Measurements from ENCODE around the gene NSDHL. TPM values are rescaled to one million over a fixed set of nuclear protein-coding genes. Genes with fewer than 3 reads are reported as not detected.

Gene NSDHL
- total and polyA plus RNA-seq, 8 donors, result 15.0 to 42.5 (median 18.3) TPM

GRCh38 chrX:152896450-152896849 is 65.6 kb downstream of the NSDHL start:
- Histone ChIP-seq H3K27me3 (peaks cover 0 to 26% of the 10 kb centered on the region in 2 donors), H3K27ac (no peak overlapping the region), H3K4me3 (no peak overlapping the region), H3K9me3 (no peaks in the 10 kb centered on the region), H3K36me3 (no peaks in the 10 kb centered on the region), H3K4me1 (no peaks in the 10 kb centered on the region)
- TF ChIP-seq, protein P1, sequence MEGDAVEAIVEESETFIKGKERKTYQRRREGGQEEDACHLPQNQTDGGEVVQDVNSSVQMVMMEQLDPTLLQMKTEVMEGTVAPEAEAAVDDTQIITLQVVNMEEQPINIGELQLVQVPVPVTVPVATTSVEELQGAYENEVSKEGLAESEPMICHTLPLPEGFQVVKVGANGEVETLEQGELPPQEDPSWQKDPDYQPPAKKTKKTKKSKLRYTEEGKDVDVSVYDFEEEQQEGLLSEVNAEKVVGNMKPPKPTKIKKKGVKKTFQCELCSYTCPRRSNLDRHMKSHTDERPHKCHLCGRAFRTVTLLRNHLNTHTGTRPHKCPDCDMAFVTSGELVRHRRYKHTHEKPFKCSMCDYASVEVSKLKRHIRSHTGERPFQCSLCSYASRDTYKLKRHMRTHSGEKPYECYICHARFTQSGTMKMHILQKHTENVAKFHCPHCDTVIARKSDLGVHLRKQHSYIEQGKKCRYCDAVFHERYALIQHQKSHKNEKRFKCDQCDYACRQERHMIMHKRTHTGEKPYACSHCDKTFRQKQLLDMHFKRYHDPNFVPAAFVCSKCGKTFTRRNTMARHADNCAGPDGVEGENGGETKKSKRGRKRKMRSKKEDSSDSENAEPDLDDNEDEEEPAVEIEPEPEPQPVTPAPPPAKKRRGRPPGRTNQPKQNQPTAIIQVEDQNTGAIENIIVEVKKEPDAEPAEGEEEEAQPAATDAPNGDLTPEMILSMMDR (IDR thresholded peaks at IDR 0.05), result no peak
- ATAC-seq, result no peak
- intact Hi-C loops (cut with DNase I), result no loop called here
- DNase-seq, result no peak

DNA sequence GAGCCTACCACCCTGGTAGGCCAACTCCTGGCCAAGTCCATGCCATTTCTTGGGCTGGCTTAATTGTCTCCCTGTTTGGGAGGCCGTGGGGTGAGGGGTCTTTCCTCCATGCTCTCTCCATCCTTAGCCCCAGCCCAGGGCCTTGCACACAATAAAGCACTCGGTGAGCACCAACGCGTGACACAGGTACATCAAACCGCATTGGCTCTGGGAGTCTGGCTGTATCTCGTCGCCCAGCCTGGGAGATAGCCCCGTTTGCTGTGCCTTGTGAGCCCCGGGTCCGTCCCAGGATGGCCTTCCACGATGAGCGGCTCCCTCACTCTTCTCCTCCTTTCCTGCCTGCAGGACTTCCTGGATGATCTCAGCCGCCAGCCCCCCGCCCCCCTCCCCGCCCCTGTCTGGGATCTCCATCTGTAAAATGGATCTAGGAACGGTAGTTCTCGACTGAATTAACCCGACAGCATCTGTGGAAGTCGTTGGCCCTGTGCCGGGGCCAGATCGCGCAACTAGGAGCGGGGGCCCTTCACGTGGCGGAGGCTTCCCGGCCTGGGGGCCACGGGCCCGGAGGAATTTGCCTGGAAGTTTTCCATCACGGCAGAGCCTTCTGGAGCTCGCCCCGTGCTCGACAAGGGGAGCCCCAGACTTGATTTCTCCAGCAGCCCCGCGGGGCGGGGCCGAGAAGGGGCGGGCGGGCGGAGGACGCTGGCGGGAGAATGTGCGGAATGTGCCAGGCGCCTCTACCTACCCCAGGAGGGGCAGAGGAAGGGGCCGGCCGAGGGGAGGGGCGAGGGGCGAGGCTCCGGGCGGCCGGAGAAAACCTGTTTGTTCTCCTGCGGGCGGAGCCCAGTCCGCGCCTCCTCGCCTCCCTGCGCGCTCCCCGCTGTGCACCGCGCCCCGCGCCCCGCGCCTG is 66.6 kb downstream of the NSDHL start, which contains the start of gene ZNF185:
ZNF185 (plus strand) TSS at position 846 of the 910 bp plus-strand sequence. CDS start 16,423 bp downstream, outside the sequence.
- no peaks in the 10 kb centered on the region for H3K9me3 ChIP-seq
- no peak within 1 kb of the TSS for H3K27ac ChIP-seq
- DNase-seq, result peak in 3 of 4 donors; percentile 58 to 82 (median 66)
- TF ChIP-seq, protein P1 (IDR thresholded peaks at IDR 0.05), result no peak
- H3K27me3 ChIP-seq, result peaks cover 0 to 26% of the 10 kb centered on the region in 2 donors
- H3K4me1 ChIP-seq, result no peaks in the 10 kb centered on the region
- intact Hi-C loops (cut with DNase I), result no loop called here
- peak; percentile 88 for ATAC-seq
- no peaks in the 10 kb centered on the region for H3K36me3 ChIP-seq
- no peak within 1 kb of the TSS for H3K4me3 ChIP-seq

GRCh38 chrX:152898442-152898841 is 67.6 kb downstream of the NSDHL start:
- Histone ChIP-seq H3K9me3 (no peaks in the 10 kb centered on the region), H3K27me3 (peaks cover 0 to 26% of the 10 kb centered on the region in 2 donors), H3K27ac (no peak overlapping the region), H3K4me3 (no peak overlapping the region), H3K36me3 (no peaks in the 10 kb centered on the region), H3K4me1 (no peaks in the 10 kb centered on the region)
- TF ChIP-seq, protein P1 (IDR thresholded peaks at IDR 0.05), result no peak
- intact Hi-C loops (cut with DNase I), result no loop called here
- no peak for DNase-seq
- no peak for ATAC-seq

- H3K36me3 ChIP-seq, result no peaks in the 10 kb centered on the region
- no peak overlapping the region for H3K27ac ChIP-seq
- TF ChIP-seq, protein P1 (IDR thresholded peaks at IDR 0.05), result no peak
- H3K27me3 ChIP-seq, result peaks cover 0 to 26% of the 10 kb centered on the region in 2 donors
- H3K9me3 ChIP-seq, result no peaks in the 10 kb centered on the region
- H3K4me1 ChIP-seq, result no peaks in the 10 kb centered on the region
- DNase-seq (no peak), ATAC-seq (no peak)
- no peak overlapping the region for H3K4me3 ChIP-seq
- intact Hi-C loops (cut with DNase I), result no loop called here
These were observed 68.4 kb downstream of the NSDHL start for GRCh38 chrX:152899111-152899873.
